Activated gamma-delta T cell treated with Interleukin-2 at 50 U/mL for 16 hours (primary cell): ENCODE data around the gene IKBIP.
"Not testable (repeated sequence)": the region's sequence is repeated elsewhere in the genome, so short reads cannot be mapped to it uniquely, and the experiment has no call there.

ENCODE experiments used
- DNase-seq: peaks from one replicate; pipeline ENCODE4 v3.0.0-alpha.2; 2020

Gene IKBIP

DNA sequence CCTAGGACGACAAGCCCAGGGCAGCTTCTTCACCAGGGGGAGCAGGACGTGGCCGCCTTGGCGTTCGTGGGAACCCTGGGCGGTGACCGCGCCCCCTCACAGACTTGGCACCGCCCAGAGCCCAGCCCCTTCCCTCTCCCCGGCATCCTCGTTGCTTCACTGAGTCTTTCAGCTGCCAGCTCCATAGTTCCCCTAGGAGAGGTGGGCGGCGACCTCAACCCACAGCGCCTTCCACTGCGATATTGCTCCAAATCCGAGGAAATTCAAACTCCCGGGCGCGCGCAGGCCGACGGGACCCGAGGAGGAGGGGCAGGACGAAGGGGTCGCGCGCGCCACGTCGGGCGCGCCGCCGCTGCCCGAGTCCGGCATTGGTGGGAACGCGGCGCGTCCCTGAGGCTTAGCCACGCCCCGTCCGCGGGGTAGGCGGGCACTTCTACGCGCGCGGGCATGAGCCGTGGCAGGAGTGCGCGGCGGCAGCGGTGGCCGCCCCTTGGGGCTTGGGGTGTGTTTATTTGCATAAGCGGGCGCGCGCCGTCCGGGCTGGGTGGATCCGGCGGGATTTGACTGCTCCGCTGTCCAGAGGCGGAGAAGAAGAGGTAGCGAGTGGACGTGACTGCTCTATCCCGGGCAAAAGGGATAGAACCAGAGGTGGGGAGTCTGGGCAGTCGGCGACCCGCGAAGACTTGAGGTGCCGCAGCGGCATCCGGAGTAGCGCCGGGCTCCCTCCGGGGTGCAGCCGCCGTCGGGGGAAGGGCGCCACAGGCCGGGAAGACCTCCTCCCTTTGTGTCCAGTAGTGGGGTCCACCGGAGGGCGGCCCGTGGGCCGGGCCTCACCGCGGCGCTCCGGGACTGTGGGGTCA is at the start of gene IKBIP, which contains the start of gene APAF1:
Gene IKBIP, minus strand, starts transcription at position 77 of the 860 bp plus-strand sequence. CDS start 87 bp downstream, outside the sequence.
Gene APAF1, plus strand, starts transcription at position 579 of the 860 bp plus-strand sequence. CDS start 3,070 bp downstream, outside the sequence.
- peak; percentile 96 for DNase-seq

- DNase-seq, result no peak
Observed at GRCh38 chr12:98691351-98691750, 46.8 kb upstream of the IKBIP start.

DNA sequence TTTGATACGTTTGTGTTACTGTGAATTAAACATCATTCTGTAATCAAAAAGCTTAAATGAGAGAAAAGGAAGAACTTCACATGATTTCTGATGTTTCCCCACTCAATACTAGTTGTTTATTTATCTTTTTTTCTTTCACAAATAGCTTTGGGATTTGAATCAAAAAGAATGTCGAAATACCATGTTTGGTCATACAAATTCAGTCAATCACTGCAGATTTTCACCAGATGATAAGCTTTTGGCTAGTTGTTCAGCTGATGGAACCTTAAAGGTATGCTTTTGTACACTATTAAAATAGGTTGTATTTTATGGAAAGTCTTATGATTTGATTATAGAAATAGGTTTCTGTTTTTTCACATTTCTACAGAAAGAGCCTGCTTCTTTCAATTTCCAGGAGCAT is 42.0 kb upstream of the IKBIP start:
- DNase-seq, result no peak

- DNase-seq, result no peak
Observed at GRCh38 chr12:98684199-98684598, 39.6 kb upstream of the IKBIP start.

DNA sequence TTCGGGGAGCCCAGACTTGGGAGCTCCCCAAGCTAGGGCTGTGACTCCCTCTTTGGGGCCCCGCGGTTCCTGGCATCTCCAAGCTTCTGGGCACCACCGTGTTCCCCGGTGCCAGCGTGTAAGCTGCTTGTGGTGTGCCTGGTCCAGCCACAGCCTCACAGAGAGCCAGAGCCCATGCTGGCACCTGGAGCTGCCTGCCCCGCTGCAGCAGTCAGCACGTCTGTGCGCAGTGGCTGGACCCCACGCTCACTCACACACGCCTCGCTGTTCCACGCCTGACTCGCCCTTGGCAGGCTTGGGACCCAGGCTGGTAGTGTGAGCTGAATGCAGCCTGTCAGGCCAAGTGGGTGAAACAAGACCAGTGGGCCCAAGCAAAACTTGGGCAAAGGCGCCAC is 35.0 kb upstream of the IKBIP start:
- no peak for DNase-seq

DNA sequence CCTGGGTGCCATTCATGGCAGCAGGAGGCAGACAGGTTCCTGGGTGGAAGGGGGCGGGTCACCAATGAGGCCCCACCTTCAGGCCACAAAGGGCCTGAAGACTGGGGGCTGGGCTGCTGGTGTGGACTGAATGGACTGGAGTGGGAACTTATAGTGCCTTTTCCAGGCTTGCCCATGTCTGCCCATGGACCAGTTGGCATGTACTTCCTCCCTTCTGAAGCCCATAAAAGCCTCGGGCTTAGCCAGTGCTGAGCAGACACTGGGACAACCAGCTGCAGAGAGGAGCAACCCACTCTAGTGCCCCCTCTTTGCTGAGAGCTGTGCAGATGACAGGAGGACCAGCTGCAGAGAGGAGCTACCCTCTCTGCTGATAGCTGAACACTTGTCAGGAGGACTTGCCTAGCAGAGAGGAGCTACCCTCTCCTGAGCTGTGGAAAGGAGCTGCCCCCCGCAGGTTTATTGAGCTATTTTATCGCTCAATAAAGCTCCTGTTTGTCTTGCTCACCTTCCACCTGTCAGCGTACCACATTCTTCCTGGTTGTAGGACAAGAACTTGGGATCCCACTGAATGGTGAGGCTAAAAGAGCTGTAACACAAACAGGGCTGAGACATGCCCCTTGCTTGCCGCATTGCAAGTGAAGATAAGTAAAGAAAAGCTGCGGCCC is 34.5 kb upstream of the IKBIP start:
- DNase-seq, result no peak

DNA sequence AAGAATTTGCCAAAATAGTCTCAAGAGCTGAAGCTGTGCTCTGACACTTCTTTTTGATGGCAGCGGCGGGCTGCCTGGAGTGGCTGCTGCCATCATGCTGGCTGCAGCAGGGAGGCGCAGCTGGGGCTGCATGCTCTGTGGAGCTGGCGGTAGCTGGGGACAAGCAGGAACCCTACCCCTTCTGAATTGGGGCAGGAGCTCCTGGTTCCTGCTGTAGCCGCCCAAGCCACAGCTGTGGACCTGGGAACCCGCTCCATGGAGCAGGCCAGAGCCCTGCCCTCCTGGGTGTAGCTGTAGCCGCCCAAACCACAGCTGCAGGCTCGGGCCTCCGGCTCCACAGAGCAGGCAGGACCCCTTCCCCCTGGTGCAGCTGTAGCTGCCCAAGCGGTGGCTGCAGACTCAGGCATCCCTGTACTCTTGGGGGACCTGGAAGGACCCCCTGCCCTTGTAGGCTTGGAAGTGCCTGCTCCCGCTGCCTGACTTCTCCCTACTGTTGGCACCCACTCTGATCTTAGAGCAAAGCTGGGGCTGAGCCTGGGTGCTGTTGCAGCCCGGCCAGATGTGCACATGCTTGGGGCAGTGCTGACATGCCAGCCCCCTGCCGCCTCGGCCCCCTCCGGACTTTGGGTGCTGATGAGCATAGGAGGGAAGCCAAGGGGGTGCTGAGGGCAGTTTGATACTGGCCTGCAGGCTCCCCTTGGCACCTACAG is 33.8 kb upstream of the IKBIP start:
- no peak for DNase-seq

- DNase-seq, result no peak
Observed at GRCh38 chr12:98674841-98675240, 30.3 kb upstream of the IKBIP start.

GRCh38 chr12:98671459-98671858 is 26.9 kb upstream of the IKBIP start:
- no peak for DNase-seq

GRCh38 chr12:98669751-98670150 is 25.2 kb upstream of the IKBIP start:
- no peak for DNase-seq

GRCh38 chr12:98660521-98660920 is 15.9 kb upstream of the IKBIP start:
- no peak for DNase-seq

DNA sequence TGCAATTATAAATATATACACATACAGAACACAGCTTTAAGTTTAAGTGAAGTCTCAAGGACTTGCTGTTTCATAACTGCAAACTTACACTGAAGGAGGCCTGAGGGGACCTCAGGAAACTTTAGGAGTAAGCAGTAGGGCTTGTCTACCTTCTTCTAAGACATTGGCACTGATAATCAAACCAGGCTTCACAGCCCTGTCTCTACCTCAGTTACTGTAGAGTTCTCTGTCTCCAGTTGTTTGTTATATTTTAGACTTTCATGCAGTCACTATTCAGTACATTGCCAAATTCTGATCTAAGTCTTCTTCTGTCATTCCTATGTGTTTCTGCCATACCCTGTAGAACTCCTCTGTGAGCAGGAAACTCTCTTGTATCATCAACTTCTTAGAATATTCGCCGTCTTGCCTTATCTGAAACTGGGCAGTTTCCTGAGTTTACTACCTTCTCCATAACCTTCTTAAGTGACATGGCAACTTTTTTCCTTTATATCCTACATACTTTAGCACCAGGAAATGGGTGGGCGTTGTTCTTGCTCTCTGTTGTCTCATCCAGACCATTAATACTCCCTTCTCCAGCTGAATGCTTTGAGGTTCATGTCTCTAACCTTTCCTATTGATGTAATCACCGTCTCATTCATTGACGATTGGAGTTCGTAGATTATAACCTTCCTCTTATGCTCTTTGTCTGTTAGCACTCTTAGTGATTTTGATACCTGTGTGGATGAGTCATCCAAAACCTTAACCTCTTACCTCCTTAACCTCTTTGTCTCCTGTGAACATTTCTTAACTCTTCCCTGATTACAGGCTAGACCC is 11.9 kb upstream of the IKBIP start:
- no peak for DNase-seq

- no peak for DNase-seq
Observed at GRCh38 chr12:98653866-98654493, 9.4 kb upstream of the IKBIP start.

DNA sequence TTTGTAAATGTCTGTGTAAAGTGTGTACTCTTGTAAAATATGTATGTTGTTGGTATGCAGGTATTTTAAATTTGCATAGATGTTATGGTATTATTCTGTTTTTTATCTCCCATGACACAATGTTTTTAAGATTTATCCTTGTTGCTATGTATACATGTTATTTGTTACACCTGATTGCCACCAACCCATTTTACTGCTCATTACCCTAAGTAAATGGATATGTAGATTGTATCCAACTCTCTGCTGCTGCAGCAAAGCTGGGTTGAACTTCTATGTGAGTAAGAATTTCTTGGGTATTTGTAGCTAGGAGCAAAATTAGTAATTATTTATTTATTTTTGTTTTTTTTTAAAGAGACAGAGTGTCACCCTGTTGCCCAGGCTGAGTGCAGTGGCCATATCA is 6.7 kb upstream of the IKBIP start:
- DNase-seq, result no peak

GRCh38 chr12:98646294-98647090 is 1.9 kb upstream of the IKBIP start:
- DNase-seq, result no peak

DNA sequence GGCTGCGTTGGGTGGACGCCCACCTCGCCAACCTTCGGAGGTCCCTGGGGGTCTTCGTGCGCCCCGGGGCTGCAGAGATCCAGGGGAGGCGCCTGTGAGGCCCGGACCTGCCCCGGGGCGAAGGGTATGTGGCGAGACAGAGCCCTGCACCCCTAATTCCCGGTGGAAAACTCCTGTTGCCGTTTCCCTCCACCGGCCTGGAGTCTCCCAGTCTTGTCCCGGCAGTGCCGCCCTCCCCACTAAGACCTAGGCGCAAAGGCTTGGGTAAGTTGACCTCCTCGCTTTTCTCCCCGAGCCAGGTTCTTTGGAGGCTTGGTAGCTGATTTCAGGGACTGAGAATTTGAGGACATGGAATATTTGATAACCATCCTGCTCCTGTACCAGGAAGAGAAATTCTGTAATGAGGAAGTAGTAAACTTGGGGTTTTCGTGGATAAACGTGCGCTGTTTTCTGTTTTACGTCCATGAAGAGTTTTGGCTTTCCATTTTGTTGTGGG is 1.0 kb upstream of the IKBIP start:
- DNase-seq, result no peak

- DNase-seq, result no peak
Observed at GRCh38 chr12:98644433-98644711, 216 bp downstream of the IKBIP start.

DNA sequence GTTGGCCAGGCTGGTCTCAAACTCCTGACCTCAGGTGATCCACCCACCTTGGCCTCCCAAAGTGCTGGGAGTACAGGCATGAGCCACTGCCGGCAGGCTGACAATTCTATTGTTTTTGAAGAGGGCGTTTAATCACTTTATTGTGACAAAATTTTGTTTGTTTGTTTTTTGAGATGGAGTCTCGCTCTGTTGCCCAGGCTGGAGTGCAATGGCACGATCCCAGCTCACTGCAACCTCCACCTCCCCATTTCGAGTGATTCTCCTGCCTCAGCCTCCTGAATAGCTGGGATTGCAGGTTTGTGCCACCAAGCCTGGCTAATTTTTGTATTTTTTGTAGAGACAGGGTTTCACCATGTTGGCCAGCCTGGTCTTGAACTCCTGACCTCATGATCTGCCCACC is 1.8 kb downstream of the IKBIP start:
- DNase-seq, result not testable (repeated sequence)

GRCh38 chr12:98639491-98639890 is 5.1 kb downstream of the IKBIP start:
- no peak for DNase-seq

DNA sequence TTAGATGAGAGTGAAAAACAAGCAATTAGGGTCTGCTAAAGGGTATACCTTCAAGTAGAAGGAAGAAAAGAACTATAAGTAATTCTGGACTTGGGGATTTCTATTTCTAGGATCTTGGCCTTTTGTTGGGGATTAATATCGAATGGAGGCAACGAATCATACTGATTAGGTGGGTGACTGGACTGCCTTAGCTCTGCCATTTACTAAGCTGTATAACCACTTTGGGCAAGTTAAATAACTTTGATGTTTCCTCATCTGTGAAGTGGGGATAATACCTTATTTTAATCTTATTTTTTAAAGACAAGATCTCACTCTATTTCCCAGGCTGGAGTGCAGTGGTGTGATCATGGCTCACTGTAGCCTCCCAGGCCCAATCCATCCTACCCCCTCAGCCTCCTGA is 6.6 kb downstream of the IKBIP start:
- DNase-seq, result no peak

- DNase-seq, result no peak
Observed at GRCh38 chr12:98637068-98637467, 7.5 kb downstream of the IKBIP start.
